Ureter (tissue), 1 donor: ENCODE data around the gene ITGB6. TPM values are rescaled to one million over a fixed set of nuclear protein-coding genes. Genes with fewer than 3 reads are reported as not detected.
A peak's percentile ranks its signal among the peaks of the same experiment; 100 is the strongest.

Source experiments
- DNase-seq: peaks from one replicate; pipeline ENCODE4 v3.0.0-alpha.2; 2020; ENCODE audit warnings: low spot score
- total RNA-seq: library from RNA; stranded (reverse); gene quantifications from one replicate; pipeline ENCODE4 v1.2.4, GENCODE V29; 2023
- donor health status: DM: yes; HTN: yes; CAD: no.

The ITGB6 gene
- total RNA-seq, 1 donor from 2014 or later: 96.3 TPM

DNA sequence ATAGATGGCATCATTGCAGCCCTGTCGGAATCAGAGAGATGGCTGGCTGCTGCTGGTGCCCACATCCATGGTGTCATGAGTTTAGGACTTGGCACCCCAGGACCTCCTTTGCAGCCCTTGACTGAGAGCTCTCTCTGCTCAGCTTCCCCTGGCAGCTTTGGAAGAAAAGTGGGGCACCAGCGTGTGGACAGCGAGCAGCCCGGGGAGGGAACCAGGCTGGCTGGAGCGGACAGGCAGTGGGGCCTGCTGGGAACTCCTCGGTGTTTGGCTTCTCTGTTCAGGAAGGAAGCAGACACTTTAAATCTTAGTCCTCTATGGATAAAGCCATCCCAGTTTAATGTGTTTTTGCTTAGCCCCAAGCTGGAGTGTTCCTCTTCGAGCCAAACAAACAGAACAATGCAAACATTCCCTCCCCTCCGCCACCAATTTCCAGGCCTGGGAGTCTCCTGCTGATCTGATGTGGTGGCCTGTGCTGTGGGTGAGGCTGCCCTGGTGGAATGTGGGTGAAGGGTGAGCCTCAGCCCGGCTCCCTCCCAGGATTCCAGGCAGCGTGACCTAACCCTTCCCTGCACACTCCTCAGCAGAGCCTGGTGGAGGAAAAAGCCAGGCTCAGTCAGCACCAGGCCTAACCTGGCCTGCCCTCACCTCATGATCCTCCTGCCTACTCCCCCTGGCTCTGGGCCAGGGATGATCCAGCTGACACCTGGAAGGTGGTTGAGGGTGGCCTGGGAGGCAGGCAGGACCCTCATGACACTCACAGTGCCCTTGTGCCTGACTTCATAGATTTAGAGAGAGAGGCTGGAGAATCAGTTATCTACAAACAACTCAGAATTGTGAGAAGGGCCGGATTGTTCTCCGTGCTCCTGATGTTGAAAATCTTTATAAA is 21.6 kb upstream of the ITGB6 start:
- DNase-seq: peak; percentile 59

DNA sequence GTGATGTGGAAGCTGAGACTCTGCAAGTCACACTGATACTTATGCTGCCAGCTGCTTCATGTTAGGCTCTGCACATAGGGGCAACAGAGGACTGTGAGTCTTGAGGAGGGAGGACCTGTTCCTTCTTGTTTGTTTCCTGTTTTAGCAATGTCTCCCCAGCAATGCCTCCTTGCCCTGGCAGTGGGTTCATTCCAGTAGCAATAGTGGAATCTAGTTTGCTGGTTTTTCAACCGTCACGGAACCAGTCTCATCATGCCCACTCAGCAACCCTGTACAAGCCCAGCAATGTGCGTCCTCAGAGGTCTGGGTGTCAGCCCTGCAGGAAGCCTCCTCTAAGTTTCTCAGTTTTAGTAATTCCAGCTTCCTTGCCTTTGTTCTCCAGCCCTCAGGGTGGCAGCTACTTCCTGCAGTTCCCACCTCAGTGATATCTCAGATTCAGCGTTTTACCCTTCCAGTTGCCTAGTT is 20.5 kb upstream of the ITGB6 start:
- DNase-seq: peak; percentile 81

DNA sequence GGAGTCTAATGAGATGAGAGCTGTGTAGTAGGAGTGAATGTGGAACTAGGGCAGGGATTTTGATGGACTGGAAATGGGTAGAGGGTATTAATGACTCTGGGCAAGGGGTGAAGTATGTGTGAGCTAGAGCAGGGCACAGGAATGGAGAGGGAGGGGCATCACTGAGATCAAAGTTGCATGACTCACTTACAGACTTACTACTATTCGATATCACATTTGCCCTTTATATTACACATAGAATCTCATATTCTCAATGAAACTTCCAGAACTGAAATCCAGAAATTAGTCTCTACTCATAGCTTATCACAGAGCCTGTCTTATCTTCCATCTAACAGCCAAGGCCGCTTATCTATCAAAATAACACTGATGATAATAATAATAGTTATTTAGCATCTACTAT is 20.0 kb upstream of the ITGB6 start:
- no peak for DNase-seq

DNA sequence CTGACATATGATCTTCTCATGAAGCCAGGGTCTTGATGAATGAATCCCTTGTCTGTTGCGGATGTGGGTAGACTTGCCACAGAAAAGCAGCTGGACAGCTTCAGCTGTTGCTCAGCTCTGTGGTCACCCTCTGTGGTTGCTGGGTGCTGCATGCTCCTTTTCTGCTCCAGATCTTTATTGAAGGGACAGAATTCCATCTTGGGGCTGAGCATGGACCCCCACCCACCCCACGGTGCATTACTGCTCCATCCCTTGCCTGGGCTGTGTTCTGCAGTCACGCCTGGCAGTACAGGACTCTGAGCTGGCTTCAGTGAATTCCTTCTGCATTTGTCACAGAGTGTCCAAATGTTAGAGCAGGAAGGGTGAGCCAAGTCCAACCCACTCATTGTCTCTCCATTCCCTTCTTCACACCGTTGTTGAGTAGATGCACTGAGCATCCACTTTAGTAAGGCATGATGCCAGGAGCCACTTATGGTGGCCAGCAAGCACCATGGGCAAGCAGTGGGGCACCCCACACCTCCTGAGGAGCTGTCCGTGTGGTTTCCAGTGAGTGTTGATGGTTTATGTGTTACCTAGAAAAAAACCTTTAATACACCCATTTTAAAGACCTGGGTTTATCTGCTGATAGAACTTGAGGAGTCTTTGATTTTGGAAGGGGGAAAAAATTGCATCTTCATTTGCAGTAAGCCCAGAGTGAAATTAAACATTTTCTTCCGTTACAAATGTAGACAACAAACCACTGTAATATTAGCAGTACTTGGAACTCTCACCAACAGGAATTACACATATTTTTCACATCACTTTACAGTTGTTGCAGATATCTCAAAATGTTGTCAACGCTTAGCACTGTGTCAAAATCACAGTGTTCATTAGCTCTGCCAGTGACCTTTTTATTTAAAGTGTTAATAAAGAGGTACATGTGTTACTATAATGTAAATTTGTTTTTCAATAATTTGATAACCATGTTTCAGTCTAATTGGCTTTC is 14.7 kb upstream of the ITGB6 start:
- DNase-seq: no peak

DNA sequence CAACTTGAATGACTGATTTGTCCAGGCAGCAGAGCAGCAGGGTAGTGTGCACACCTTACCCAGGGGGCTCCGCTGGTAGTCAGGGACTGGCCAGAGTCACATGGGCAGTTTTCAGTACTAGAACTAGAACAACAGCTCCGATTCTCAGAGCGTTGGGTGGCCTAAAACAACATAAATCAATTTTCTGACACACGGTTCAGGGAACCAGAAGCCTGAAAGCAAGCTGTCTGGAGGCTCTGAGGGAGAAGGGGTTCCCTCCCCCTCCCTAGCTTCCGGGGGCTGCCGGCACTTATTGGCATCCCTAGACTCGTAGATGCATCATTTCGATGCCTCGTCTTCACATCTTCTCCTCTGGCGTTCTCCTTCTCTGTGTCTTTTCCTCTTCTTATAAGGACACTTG is 13.4 kb upstream of the ITGB6 start:
- no peak for DNase-seq

DNA sequence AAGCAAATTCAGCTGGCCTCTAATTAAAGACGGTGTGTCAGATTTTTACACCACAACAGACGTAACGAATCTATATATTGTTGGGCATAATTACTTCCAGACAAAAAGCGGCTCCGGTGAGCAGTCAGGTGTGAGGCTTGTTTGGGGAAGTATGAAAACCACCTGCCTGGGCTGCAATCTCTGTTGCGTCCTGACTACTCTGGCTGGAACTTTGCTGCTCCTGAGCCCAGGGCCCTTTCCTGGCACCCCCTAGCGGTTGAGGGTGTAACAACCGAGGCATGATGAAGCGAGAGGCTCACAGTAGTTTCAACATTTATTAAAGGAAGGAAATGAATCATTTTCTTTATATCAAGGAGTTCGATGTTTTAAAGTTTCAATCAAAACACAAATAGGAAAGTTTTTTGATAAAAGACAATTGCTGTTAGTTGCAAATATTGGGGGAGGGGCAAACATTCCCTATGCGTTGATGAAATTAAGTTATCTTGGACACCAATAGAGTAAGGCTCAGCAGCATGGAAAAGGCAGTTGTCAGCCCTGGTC is 10.6 kb upstream of the ITGB6 start:
- DNase-seq: peak; percentile 65

DNA sequence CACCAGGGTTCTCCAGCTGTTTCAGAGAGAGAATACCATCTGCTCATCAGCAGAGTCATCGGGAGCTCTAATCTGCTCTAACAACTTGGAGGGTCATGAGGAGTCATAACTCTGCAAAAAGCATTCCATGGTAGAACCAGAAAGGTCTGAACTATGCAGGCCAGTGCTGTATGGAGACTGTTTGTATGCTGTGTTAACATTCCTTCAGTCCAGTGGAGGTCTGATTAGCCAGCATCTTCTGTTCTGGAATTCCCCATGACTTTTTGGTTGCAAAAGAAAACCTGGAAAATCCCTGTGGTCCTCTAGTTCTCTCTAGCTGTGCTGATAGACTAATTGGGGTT is 9.4 kb upstream of the ITGB6 start:
- DNase-seq: no peak

DNA sequence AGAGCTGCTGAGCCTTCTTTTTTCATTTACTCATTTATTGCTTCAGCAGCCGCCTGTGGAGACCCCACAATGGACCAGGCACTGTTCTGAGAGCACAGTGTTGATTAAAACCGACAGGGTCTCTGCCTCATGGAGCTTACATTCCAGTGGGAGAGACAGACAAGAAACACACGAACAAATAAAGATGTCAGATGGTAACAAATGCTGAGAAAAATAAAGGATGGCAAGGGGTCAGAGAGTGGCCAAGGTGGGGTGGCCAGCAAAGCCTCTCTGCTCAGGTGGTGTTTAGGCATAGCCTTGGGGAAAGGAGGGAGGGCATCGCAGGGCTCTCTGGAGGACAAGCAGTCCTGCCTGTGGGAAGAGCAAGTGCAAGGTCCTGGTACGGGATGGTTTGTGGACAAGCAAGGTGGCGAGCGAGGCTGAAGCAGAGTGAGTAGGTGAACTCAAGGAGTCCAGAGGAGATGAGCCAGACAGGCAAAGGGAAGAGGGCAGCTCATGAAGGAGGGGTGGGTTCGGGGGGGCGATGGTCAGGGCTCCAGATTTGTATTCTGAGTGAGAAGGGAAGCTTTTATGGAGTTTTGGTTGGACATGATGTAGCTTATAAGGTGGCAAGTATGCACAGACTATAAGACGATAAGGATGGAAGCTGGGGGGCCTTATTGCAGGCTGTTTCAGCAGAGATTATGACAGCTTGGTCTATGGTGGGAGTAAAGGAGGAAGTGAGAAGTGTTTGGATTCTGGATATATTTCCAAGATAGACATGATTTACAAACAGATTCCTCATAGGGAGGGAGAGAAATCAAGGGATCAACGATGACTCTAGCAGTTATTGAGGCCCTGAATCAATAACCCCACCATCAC is 8.8 kb upstream of the ITGB6 start:
- no peak for DNase-seq

DNA sequence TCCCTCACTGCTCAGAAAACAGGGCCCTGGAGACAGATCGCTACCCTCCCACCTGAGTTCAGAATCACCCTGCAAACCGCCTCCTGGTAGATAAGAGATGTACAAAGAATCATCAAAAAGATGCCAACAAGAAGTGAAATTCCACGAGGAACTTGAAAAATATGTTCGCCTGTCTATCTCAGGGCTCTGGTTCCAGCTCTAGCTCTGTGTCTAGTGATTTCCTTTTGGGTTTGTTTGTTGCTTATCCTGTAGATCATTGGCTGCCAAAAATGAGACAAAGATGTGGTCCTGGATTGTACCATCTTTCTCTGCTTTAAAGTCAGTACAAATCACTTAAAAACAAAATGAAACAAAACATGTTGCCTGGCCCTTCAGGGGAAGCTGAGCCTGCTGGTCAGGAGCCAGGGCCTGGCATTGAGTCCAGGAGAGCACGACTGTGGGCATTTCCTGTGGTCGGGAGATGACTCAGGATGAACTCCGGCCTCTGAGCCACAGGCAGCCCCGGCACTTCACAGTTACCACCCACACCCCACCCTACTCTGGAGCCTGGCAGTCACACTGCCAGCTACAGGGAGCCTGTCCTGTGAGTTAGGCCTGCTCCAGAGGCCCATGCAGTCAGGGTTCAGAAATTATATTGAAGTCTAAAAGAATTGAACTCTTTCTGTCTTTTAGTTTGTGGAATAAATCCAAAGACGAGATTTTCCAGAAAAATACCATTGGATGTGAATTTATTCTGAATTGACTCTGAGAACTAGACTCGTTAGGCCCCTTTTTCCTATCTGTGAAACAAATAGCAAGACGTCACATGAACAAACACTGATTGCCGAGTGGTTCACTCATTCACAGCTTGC is 8.0 kb upstream of the ITGB6 start:
- DNase-seq: peak; percentile 71

DNA sequence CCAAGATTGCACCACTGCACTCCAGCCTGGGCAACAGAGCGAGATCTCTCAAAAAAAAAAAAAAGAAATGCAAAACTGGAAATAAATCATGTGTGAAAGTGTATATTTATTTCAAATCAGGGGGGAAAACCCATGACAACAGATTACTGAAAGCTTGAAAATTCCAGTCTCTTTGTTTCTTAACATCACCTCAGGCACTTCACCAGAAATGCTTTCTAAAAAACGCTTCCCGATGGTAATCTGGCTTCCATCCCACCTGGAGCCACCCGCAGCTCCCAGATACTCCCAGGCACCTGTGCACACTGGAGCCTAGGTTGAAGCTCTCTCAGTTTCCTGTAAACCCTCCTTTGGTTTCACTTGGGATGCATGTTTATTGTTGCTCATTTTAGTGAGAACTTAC is 7.2 kb upstream of the ITGB6 start:
- no peak for DNase-seq

DNA sequence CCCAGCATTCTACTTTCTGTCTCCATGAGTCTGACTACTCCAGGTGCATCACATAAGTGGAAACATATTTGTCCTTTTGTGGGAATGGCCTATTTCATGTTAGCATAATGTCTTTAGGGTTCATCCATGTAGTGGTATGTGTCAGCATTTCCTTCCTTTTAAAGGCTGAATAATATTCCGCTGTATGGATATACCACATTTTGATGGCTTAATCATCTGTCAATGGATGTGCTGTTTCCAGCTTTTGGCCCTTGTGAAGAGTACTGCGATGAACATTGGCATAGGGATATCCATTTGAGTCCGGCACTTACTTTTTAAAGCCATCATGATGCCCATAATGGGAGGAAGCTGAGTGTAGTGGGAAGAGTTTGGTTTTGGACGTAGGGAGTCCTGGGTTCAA is 6.4 kb upstream of the ITGB6 start:
- no peak for DNase-seq

DNA sequence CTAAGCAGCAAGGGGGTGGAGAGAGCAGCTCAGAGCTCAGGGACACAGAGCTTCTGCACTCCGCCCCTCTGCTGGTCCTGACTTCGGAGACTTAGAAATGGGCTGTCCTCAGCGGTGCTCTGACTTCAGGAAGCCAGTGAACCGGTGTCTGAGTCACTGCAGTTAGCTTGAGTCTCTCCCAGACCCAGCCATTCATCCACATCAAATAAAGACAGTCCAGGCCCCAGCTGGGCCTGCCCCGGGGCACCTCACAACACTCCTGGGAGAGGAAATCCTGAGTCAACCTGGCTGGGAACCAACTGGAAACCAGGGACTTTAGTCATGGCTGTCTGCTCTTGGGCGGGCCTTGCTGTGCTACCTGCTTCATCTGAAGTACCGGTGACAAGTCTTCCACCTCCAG is 5.4 kb upstream of the ITGB6 start:
- DNase-seq: peak; percentile 84

DNA sequence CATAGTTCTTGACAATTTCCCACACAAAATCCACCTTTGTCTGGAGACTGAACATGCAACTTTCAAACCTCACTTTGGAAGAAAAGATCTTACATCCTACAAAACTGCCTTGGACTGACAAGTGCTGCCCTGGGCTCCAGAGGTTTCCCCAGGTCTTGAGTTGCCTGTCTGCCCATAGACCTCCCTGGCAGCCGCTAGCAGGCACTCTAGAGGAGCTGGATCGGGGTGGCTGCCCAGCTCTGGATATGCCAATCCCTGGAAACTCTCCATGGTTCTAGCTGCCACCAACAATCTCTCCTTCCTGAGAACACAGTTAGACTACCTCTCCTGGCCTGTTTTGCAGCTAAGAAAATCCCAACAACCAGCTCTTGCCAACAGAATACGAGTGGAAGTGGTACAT is 3.4 kb upstream of the ITGB6 start:
- DNase-seq: no peak

DNA sequence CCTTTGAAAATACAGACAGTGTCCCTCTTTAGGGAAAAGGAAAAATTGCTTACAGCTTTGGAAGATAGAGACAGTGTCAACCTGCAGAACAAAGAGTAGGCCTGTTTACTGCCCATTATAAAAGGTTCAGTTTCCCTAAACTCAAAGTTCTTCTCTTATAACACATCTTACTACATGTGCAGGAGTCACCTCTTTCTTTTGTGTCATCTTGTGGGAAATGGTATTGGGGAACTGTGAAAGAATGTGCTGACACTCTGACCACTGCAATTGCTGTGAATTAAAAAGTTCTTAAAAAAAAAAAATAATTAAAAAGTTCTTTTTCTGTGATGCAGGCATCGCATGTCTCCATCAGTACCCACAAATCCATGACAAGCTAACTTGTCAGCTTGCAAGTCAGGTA is 2.9 kb upstream of the ITGB6 start:
- DNase-seq: no peak

DNA sequence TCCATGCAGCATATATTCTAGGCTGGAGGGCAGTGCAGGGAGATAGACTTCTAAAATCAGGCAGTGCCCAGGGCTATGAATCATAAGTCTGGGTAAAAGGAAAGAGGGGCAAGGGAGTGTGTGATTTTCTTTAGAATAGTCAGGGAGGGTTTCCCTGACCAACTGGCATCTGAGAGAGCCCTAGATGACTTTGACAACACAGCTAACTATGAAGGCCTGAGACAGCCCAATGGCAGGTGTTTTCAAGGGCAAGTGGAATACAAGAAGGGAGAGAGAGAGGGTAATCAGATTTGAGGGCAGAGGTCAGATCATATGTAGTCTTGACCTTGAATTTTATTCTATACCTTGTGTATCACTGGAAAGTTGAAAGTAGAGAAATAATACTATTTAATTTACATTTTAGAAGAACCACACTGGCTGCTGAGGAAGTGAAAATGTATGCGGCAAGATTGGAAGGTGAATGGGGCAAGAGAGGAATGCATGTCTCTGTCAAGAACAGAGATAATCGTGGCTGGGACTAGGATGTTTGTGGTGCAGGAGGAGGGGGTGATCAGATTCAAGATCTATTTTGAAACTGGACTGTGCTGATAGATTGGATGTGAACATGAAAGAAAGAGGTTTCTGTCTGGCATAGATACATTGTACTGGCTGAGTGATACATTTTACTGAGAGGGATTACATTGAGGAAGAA is 1.9 kb upstream of the ITGB6 start:
- DNase-seq: no peak

DNA sequence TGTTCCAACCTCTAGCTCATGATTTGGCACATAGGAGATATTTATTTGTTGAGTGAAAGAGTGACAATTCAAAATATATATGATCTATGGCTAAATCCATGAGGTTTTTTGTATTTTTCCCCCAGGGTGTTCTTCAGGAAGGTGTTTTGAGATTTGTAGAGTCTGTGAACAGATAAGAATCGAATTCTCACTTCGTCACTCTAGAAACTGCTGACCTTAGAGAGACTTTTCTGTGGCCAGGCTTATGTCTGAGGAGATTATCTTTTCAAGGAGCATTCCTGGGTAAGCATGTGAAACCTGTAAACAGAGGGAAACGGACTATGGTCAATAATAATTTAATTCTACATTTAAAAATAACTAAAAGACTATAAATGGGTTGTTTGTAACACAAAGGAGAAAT is 849 bp upstream of the ITGB6 start:
- DNase-seq: no peak

DNA sequence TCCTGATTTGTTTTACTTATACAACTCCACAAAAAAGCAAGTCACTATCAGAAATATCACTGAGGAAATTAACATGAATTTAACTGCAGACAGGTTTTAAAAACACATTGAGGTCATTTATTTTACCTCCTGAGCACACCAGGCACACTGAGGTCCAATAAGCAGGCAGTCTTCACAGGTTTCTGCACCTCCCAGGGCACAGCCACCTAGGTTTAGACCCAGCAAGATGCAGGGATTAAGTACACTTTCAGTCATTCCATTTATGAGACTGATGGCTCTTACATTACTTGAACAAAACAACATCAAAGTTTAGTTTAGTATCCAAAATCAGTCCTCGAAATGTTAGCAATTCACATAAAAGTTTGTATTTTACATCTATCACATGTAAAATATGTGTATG is 1.0 kb downstream of the ITGB6 start:
- no peak for DNase-seq

DNA sequence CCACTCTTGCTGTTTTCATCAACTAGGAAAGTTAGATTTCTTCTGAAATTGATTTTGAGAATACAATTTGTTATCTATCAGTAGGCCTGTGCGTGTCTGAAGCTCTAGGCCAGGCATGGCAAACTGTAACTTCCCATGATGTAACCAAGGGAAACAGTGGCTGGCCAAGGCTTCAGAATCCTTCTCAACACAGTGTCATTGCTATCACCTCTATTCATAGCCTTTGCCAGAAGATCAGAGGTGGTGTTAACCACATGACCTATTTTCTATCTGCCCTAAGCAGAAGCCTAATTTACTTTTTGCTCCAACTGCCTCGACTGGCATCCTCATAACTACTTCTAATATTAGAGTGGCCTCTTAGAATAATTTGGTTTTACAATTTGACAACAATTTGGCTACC is 2.5 kb downstream of the ITGB6 start:
- DNase-seq: no peak

DNA sequence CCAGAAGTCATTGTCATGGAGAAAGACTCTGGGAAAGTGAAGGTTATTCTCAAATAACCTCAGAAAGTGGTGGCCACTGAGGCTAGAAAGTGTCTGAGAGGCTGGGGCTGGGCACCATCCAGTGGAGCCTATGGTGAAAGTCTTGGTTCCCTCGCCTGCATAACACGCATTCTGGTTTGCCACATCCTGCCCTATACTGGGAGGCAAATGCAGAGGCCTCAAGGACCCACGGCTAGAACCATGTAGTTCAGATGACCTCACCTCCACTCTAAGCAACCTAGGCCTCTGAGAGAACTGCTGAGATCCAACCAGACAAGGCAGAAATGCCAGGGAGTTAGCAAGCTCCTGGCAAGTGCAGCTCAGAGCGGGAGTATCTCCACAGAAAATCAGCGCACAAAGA is 5.1 kb downstream of the ITGB6 start:
- no peak for DNase-seq

DNA sequence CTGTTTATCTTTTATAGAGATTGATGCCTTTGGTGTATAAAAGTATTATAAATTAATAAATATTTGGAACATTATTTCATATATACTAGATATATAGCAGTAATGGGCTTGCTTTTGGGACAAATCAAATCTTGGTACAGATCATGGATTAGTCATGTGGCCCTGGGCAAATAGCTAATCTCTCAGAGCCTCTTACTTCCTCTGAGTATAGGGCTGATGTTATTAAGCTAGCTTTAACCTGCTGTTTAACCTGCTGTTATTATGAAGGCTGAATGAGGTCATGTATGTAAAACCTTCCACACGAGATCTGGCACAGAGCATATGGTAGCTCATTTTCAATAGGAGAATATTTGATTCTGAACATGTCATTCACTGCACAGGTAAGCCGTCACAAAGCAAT is 5.7 kb downstream of the ITGB6 start:
- DNase-seq: no peak
